Activated CD8-positive, alpha-beta T cell treated with anti-CD3 and anti-CD28 coated beads for 36 hours (primary cell): Measurements from ENCODE around the gene TMEM39B. TPM values are rescaled to one million over a fixed set of nuclear protein-coding genes. Genes with fewer than 3 reads are reported as not detected.

ENCODE experiments used
- ATAC-seq: fragments of 200-7000 bp; cut with Tn5 transposase; one replicate; pipeline ENCODE4 v1.10.0; 2021; ENCODE audit warnings: mild to moderate bottlenecking, moderate library complexity
- CTCF ChIA-PET: fragments of 350-600 bp; sonication (Branson Sonifier 250); formaldehyde crosslinking; loops from one replicate; lab custom pipeline; 2021; ENCODE audit warnings: antibody characterized with exemption; lab: Charles Lee
- POLR2A ChIA-PET: fragments of 350-600 bp; sonication (Branson Sonifier 250); formaldehyde crosslinking; loops from one replicate; lab custom pipeline; 2021; ENCODE audit warnings: antibody characterized with exemption; lab: Charles Lee
- DNase-seq: peaks from one replicate; pipeline ENCODE4 v3.0.0-alpha.2; 2020
- H3K27ac Mint-ChIP-seq: one replicate; pipeline ENCODE4 v1.8.0; 2021; ENCODE audit warnings: mild to moderate bottlenecking, mixed read lengths
- H3K27me3 Mint-ChIP-seq: one replicate; pipeline ENCODE4 v1.8.0; 2021; ENCODE audit warnings: mixed read lengths
- H3K36me3 Mint-ChIP-seq: one replicate; pipeline ENCODE4 v1.8.0; 2021; ENCODE audit warnings: low read depth, mixed read lengths
- H3K4me1 Mint-ChIP-seq: one replicate; pipeline ENCODE4 v1.8.0; 2021; ENCODE audit warnings: low read depth, mixed read lengths
- H3K4me3 Mint-ChIP-seq: one replicate; pipeline ENCODE4 v1.8.0; 2021; ENCODE audit warnings: mild to moderate bottlenecking, moderate library complexity, mixed read lengths
- H3K9me3 Mint-ChIP-seq: one replicate; pipeline ENCODE4 v1.8.0; 2021; ENCODE audit warnings: mixed read lengths
- intact Hi-C: fragments of 100-400 bp; cut with micrococcal nuclease; formaldehyde crosslinking; loops from one replicate; pipeline ENCODE4 v1.10.0; 2022
- total RNA-seq, 2 experiments: library from RNA; stranded (reverse); gene quantifications; one replicate each; pipeline ENCODE4 v1.2.3, GENCODE V29; 2021
- TF ChIP-seq, protein P1 (sequence below): fragments of 200-600 bp; IDR thresholded peaks from one replicate; pipeline ENCODE4 v1.8.0; 2022; ENCODE audit warnings: antibody characterized with exemption, mild to moderate bottlenecking

The TMEM39B gene
- total RNA-seq, 2 experiments from 2014 or later = 25.3 to 27.7 TPM

DNA sequence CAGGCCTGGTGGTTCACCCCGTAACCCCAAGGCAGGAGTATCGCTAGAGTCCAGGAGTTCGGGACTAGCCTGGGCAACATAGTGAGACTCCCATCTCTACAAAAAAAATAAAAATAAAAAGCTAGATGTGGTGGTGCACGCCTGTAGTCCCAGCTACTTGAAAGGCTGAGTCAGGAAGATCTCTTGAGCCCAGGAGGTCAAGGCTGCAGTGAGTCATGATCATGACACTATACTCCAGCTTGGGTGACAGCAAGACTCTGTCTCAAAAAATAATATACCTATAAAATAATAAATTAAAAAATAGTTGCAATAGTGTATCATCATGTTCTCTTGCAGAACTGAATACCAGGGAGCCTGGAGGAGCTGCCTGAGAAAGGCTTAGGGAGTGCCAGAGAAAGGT is 19.9 kb upstream of the TMEM39B start:
- no peak overlapping the region for H3K27ac Mint-ChIP-seq
- POLR2A ChIA-PET = interaction anchor here (0.6 to 1.4 kb wide), 4 partner anchors 9 to 20 kb away, joined by 3 to 8 read pairs (median 4); partner anchors contain the start of gene TMEM39B
- peaks cover 52% of the 10 kb centered on the region for H3K36me3 Mint-ChIP-seq
- DNase-seq (no peak), ATAC-seq (no peak)
- no peaks in the 10 kb centered on the region for H3K27me3 Mint-ChIP-seq
- H3K4me3 Mint-ChIP-seq = no peak overlapping the region
- intact Hi-C loops = no loop called here
- H3K4me1 Mint-ChIP-seq = peaks cover 18% of the 10 kb centered on the region
- H3K9me3 Mint-ChIP-seq = no peaks in the 10 kb centered on the region
- TF ChIP-seq, protein P1, sequence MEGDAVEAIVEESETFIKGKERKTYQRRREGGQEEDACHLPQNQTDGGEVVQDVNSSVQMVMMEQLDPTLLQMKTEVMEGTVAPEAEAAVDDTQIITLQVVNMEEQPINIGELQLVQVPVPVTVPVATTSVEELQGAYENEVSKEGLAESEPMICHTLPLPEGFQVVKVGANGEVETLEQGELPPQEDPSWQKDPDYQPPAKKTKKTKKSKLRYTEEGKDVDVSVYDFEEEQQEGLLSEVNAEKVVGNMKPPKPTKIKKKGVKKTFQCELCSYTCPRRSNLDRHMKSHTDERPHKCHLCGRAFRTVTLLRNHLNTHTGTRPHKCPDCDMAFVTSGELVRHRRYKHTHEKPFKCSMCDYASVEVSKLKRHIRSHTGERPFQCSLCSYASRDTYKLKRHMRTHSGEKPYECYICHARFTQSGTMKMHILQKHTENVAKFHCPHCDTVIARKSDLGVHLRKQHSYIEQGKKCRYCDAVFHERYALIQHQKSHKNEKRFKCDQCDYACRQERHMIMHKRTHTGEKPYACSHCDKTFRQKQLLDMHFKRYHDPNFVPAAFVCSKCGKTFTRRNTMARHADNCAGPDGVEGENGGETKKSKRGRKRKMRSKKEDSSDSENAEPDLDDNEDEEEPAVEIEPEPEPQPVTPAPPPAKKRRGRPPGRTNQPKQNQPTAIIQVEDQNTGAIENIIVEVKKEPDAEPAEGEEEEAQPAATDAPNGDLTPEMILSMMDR = no peak
- CTCF ChIA-PET = interaction anchor here (0.6 to 3.3 kb wide), 4 partner anchors 9 to 56 kb away, joined by 3 to 17 read pairs (median 5); partner anchors contain the start of gene KPNA6

DNA sequence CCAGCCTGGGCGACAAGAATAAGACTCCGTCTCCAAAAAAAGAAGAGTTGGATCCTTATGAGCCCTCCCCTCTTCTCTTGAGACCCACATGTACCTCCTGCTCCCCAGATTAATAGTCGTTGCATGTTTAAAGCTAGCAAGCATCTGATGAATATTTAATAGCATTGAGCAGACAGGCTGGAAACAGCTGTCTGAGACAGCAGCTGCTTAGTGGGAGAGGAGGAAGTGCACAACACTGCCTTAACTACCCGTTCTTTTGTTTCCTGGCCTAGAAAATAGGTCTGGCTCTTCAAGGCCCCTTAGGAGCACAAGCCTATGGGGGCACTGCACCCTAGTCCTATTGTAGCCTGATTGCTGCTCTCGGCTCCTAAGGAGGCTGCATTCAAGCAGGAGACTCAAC is 17.3 kb upstream of the TMEM39B start:
- CTCF ChIA-PET = interaction anchor here (1.2 to 3.3 kb wide), 2 partner anchors 7 to 11 kb away, joined by 3 to 17 read pairs; no protein-coding TSS in a partner anchor
- ATAC-seq (no peak), DNase-seq (no peak)
- peak overlapping the region; percentile 46 for H3K27ac Mint-ChIP-seq
- POLR2A ChIA-PET = interaction anchor here (1.1 to 1.9 kb wide), 5 partner anchors 9 to 128 kb away, joined by 3 to 6 read pairs (median 3); no protein-coding TSS in a partner anchor
- peaks cover 48% of the 10 kb centered on the region for H3K36me3 Mint-ChIP-seq
- no peak overlapping the region for H3K4me3 Mint-ChIP-seq
- no peaks in the 10 kb centered on the region for H3K9me3 Mint-ChIP-seq
- intact Hi-C loops = no loop called here
- TF ChIP-seq, protein P1 = no peak
- H3K4me1 Mint-ChIP-seq = no peaks in the 10 kb centered on the region
- H3K27me3 Mint-ChIP-seq = no peaks in the 10 kb centered on the region

DNA sequence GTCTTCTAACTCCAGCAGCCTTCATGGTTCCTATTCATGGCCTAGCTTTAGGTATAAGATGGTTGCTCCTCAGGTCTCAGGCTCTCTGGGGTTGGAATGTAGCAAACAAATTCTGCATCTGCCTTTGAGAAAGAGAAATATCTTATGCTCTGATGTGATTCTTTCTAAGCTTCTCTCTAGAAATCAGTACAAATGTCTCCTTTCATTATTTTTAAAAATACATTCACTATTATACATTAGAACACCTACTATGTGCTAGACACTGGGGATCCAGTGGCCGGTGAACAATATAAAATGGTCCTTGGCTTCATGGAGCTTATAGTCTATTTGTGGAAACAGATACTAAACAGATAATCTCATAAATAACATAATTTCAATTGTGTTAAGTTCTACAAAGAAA is 16.1 kb upstream of the TMEM39B start:
- Mint-ChIP-seq H3K36me3 (peaks cover 47% of the 10 kb centered on the region), H3K9me3 (no peaks in the 10 kb centered on the region), H3K4me1 (no peaks in the 10 kb centered on the region), H3K27me3 (no peaks in the 10 kb centered on the region), H3K4me3 (no peak overlapping the region), H3K27ac (no peak overlapping the region)
- CTCF ChIA-PET = interaction anchor here (0.7 to 1.4 kb wide), 6 partner anchors 8 to 93 kb away, joined by 3 read pairs; no protein-coding TSS in a partner anchor
- POLR2A ChIA-PET = interaction anchor here (1.1 to 1.4 kb wide), 2 partner anchors 25 to 129 kb away, joined by 3 read pairs; no protein-coding TSS in a partner anchor
- TF ChIP-seq, protein P1 = no peak
- intact Hi-C loops = no loop called here
- no peak for ATAC-seq
- DNase-seq = no peak

DNA sequence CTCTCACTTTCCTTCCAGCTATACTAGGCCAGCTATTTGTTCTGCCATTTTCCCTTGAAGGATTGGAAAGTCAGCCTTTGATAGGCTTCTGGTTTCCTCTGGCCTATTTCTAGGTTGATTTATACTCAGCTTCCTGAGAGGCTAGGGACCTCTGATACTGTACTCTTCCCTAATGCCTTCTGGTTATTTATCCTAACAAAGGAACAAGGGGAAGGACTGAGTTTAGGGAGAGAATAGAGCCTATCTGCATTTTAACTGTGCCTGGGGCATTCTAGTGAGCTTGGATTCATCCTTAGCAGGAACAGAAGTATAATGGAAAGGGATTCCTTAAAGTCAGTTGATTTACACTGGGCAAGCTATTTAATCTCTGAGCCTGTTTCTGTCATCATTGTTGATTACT is 11.8 kb upstream of the TMEM39B start:
- peak overlapping the region; percentile 55 for H3K27ac Mint-ChIP-seq
- CTCF ChIA-PET = interaction anchor here (0.8 to 1.1 kb wide), 2 partner anchors 13 to 77 kb away, joined by 3 to 4 read pairs; no protein-coding TSS in a partner anchor

More for the DNA sequence above, 11.8 kb upstream of the TMEM39B start:
- Mint-ChIP-seq H3K36me3 (peaks cover 28% of the 10 kb centered on the region), H3K9me3 (no peaks in the 10 kb centered on the region), H3K4me1 (peaks cover 7% of the 10 kb centered on the region), H3K27me3 (no peaks in the 10 kb centered on the region), H3K4me3 (no peak overlapping the region)
- intact Hi-C loops = no loop called here
- no peak for DNase-seq
- no peak for ATAC-seq
- TF ChIP-seq, protein P1 = no peak
- POLR2A ChIA-PET = interaction anchor here (1.0 kb wide), 1 partner anchor 190 kb away, joined by 3 read pairs; no protein-coding TSS in a partner anchor
